Measurements from ENCODE around the gene ING4. TPM values are rescaled to one million over a fixed set of nuclear protein-coding genes. Genes with fewer than 3 reads are reported as not detected.

The ING4 gene
- total and polyA plus RNA-seq, 2 donors (not counting 3 experiments of a cell fraction or from before 2014, with no cell fraction given): 34.7 to 52.0 TPM

- no peaks in the 10 kb centered on the region for H3K79me2 ChIP-seq (ENCODE audit: control insufficient read depth, insufficient read depth, low read length)
- no peaks in the 10 kb centered on the region for H3K9me3 ChIP-seq (replicated peaks; ENCODE audit: control insufficient read depth, insufficient read depth, low read length)
- H3K27me3 ChIP-seq (ENCODE audit: control insufficient read depth in 2 of 2, insufficient read depth in 2 of 2, low read length in 2 of 2): no peaks in the 10 kb centered on the region
- H3K36me3 ChIP-seq (ENCODE audit: control insufficient read depth in 2 of 2, extremely low read depth in 1 of 2, insufficient read depth in 2 of 2, low read length in 2 of 2): peaks cover 2 to 12% of the 10 kb centered on the region in 2 experiments
- H3K4me2 ChIP-seq (ENCODE audit: insufficient read depth, low read length): peak within 1 kb of the TSS; percentile 56
- dilution Hi-C loops (cut with MboI; ENCODE audit: extremely low pct_ligation_motif_present, low sequenced_read_pairs) (no loop called here), intact Hi-C loops (cut with micrococcal nuclease) (loop anchor here (1.0 to 2.0 kb wide), 2 partner anchors 16 to 29 kb away; partner anchors contain the start of gene ING4)
- CTCF ChIA-PET: interaction anchor here (0.7 kb wide), 1 partner anchor 27 kb away, joined by 3 read pairs; no protein-coding TSS in a partner anchor
- H4K20me1 ChIP-seq (replicated peaks; ENCODE audit: control insufficient read depth, extremely low read depth, insufficient read depth, low read length): no peaks in the 10 kb centered on the region
- peak; percentile 73 for DNase-seq (ENCODE audit: low read depth, low spot score)
- peak; percentile 64 for TF ChIP-seq POLR2AphosphoS5 (IDR thresholded peaks at IDR 0.05; ENCODE audit: insufficient read depth, low read depth, low read length)
- no peak for TF ChIP-seq FOS (IDR thresholded peaks at IDR 0.05; ENCODE audit: borderline replicate concordance, insufficient read depth, low read length)
- TF ChIP-seq MAX (IDR thresholded peaks at IDR 0.05; ENCODE audit: insufficient read depth, insufficient read length): no peak
- no peak for TF ChIP-seq CTCF (IDR thresholded peaks at IDR 0.05; ENCODE audit: extremely low read depth in 1 of 2, insufficient read depth in 1 of 2, low read depth in 1 of 2, low read length in 2 of 2)
- TF ChIP-seq EZH2 (IDR thresholded peaks at IDR 0.05; ENCODE audit: borderline replicate concordance, low read depth, low read length, severe bottlenecking): no peak
- peak; percentile 88 for TF ChIP-seq POLR2A (IDR thresholded peaks at IDR 0.05; ENCODE audit: low read depth, low read length)
- H3K9me1 ChIP-seq (replicated peaks; ENCODE audit: control insufficient read depth, extremely low read depth, insufficient read depth, low read length): no peaks in the 10 kb centered on the region
- H2AFZ ChIP-seq (ENCODE audit: low read depth, low read length): peak within 1 kb of the TSS; percentile 77
- H3K4me3 ChIP-seq (replicated peaks in 1 of 3; ENCODE audit: insufficient read depth in 1 of 3, low read depth in 1 of 3, low read length in 3 of 3): peak within 1 kb of the TSS; percentile 31 to 56 (median 48)
- H3K9ac ChIP-seq (replicated peaks; ENCODE audit: extremely low read depth, insufficient read depth, low read length): peak within 1 kb of the TSS; percentile 25
- no peak within 1 kb of the TSS for H3K27ac ChIP-seq (ENCODE audit: insufficient read depth, low read depth, low read length)
- H3K4me1 ChIP-seq (ENCODE audit: control insufficient read depth, extremely low read depth, insufficient read depth, low read length): peaks cover 3% of the 10 kb centered on the region
- TSS peak; percentile 40 for BruUV-seq (replicated peaks)
- peak; percentile 87 for FAIRE-seq
- POLR2A ChIA-PET: interaction anchor here (0.5 to 0.7 kb wide), 2 partner anchors 41 to 100 kb away, joined by 3 read pairs; no protein-coding TSS in a partner anchor
These were observed 15.8 kb downstream of the ING4 start, which contains the start of gene ACRBP for GRCh38 chr12:6647083-6647604. Gene ACRBP, minus strand, starts transcription at chr12:6647432. Its CDS starts 66 bp downstream, at chr12:6647366.
